Lower leg skin (tissue), 4 donors: ENCODE results near the gene ANKRD42. TPM values are rescaled to one million over a fixed set of nuclear protein-coding genes. Genes with fewer than 3 reads are reported as not detected.

Experiments
- DNase-seq, 2 donors: peaks; one replicate each; pipeline ENCODE4 v3.0.0-alpha.2; 2019; ENCODE audit warnings: low spot score in 2 of 2
- H3K4me3 ChIP-seq: fragments of 200-600 bp; sonication (generic); 2 replicates; pipeline ENCODE4 v1.5.1; 2017; ENCODE audit warnings: mild to moderate bottlenecking, low read depth; ENCODE audit not compliant: poor library complexity, severe bottlenecking
- POLR2A ChIP-seq, 2 donors: fragments of 450-650 bp; IDR thresholded peaks; one replicate each; pipeline ENCODE4 v1.6.1; 2016 to 2017; ENCODE audit warnings: antibody characterized with exemption in 2 of 2, mild to moderate bottlenecking in 1 of 2, moderate library complexity in 1 of 2
- WGBS, 2 donors: methylation state at CpG; one replicate each; pipeline ENCODE4 v1.1.5; 2018; 5-methylcytosine and 5-hydroxymethylcytosine counted together
- intact Hi-C: fragments of 100-400 bp; cut with DNase I; formaldehyde crosslinking; loops from one replicate; pipeline ENCODE4 v1.15.0; 2023; ENCODE audit warnings: low total_unique reads
- total RNA-seq, 4 donors: library from RNA; depleted of rRNA; stranded (reverse); fragments of >200 nt; gene quantifications; one replicate each; pipeline ENCODE4 v1.1.0, GENCODE V29; 2016
- TF ChIP-seq, protein P1 (sequence below), 3 donors: fragments of 450-650 bp; IDR thresholded peaks; one replicate each; pipeline ENCODE4 v1.5.1; 2016; ENCODE audit warnings: antibody characterized with exemption in 3 of 3, mild to moderate bottlenecking in 3 of 3, moderate library complexity in 2 of 3

The ANKRD42 gene
- total RNA-seq, 4 donors from 2014 or later = 7.1 to 9.8 (median 9.0) TPM

DNA sequence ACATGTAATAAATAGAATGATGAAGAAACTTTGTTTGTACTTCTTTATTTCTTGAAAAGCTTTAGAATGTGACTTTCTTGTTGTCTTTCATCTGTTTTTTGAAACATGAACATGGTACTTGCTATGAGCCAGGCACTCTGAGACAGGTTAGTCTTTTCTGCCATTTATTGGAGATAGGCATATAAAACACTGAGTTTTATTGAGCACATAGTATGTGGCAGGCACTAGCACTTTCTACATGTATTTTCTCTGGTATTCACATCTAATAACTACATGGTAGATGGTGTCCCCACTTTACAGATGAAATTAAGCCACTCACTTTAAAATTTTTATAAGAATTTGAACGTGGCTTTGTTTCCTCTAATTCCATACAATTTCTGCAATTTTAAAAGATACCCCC, 7.7 kb upstream of the ANKRD42 start:
- intact Hi-C loops = no loop called here
- WGBS, 2 donors = 75 to 92% methylated on average over 1 of the region's 1 CpG
- no peak for TF ChIP-seq POLR2A (IDR thresholded peaks at IDR 0.05)
- TF ChIP-seq, protein P1, sequence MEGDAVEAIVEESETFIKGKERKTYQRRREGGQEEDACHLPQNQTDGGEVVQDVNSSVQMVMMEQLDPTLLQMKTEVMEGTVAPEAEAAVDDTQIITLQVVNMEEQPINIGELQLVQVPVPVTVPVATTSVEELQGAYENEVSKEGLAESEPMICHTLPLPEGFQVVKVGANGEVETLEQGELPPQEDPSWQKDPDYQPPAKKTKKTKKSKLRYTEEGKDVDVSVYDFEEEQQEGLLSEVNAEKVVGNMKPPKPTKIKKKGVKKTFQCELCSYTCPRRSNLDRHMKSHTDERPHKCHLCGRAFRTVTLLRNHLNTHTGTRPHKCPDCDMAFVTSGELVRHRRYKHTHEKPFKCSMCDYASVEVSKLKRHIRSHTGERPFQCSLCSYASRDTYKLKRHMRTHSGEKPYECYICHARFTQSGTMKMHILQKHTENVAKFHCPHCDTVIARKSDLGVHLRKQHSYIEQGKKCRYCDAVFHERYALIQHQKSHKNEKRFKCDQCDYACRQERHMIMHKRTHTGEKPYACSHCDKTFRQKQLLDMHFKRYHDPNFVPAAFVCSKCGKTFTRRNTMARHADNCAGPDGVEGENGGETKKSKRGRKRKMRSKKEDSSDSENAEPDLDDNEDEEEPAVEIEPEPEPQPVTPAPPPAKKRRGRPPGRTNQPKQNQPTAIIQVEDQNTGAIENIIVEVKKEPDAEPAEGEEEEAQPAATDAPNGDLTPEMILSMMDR (IDR thresholded peaks at IDR 0.05) = no peak
- no peak overlapping the region for H3K4me3 ChIP-seq
- DNase-seq = no peak

DNA sequence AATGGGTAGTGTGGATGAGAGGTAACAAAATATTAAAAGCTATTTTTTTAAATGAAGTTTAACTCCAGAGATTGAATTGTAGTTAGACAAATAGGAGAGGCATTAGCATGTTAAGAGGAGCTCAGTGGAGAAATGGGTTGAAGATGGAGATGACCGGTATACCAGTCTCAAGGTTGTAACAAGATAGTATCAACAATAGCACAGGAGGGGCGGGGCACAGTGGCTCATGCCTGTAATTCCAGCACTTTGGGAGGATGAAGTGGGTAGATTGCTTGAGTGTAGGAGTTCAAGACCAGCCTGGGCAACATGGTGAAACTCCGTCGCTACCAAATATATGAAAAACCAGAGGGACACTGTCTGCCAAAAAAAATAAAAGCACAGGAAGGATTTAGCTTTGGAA, 6.0 kb upstream of the ANKRD42 start:
- intact Hi-C loops = no loop called here
- no peak for DNase-seq
- H3K4me3 ChIP-seq = no peak overlapping the region
- WGBS, 2 donors = 81 to 91% methylated on average over 4 of the region's 4 CpGs
- TF ChIP-seq, protein P1 (IDR thresholded peaks at IDR 0.05) = no peak
- no peak for TF ChIP-seq POLR2A (IDR thresholded peaks at IDR 0.05)

DNA sequence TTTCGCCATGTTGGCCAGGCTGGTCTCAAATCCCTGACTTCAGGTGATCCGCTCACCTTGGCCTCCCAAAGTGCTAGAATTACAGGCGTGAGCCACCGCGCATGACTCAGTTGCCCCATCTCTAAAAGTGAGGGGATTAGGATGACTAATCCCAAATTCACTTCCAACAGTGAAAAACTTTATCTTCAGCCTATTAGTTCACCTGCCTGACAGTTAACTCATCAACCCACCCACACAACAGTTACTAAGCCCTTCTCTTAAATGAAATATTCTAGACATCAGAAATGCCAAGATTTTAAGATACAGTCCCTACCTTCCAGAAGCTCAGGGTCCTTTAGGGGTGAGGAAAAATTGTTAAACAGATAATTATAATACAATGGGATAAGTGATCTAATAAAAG, 2.0 kb upstream of the ANKRD42 start:
- H3K4me3 ChIP-seq = no peak overlapping the region
- TF ChIP-seq, protein P1 (IDR thresholded peaks at IDR 0.05) = no peak
- TF ChIP-seq POLR2A (IDR thresholded peaks at IDR 0.05) = no peak
- intact Hi-C loops = loop anchor here (10.0 kb wide), 1 partner anchor 287 kb away; the partner anchor contains the start of genes DDIAS and PRCP
- no peak for DNase-seq
- whole genome bisulfite sequencing, 2 donors = 96 to 97% methylated on average over 5 of the region's 5 CpGs

DNA sequence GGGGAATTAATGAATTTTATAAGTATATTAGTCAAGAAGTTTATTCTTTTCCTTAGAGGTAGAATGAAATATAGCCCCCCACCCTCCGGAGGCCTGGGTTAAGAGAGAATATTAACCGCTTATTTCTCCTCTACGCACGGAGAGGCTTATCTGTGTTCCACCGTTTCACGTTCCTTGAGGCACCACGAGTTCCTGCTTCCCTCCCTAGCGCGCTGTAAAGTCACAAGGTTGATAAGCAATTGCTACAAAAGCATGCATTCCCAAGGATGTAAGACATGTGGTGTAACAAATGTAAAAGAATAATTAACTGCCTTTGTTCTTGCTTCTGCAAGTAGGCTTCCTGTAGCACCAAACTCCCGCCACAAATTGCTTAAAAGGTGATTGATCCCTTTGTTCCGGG, 1.5 kb upstream of the ANKRD42 start:
- intact Hi-C loops = loop anchor here (10.0 kb wide), 1 partner anchor 287 kb away; the partner anchor contains the start of genes DDIAS and PRCP
- H3K4me3 ChIP-seq = no peak overlapping the region
- TF ChIP-seq, protein P1 (IDR thresholded peaks at IDR 0.05) = no peak
- TF ChIP-seq POLR2A (IDR thresholded peaks at IDR 0.05) = no peak
- 83 to 91% methylated on average over 11 of the region's 11 CpGs for WGBS, 2 donors
- no peak for DNase-seq

DNA sequence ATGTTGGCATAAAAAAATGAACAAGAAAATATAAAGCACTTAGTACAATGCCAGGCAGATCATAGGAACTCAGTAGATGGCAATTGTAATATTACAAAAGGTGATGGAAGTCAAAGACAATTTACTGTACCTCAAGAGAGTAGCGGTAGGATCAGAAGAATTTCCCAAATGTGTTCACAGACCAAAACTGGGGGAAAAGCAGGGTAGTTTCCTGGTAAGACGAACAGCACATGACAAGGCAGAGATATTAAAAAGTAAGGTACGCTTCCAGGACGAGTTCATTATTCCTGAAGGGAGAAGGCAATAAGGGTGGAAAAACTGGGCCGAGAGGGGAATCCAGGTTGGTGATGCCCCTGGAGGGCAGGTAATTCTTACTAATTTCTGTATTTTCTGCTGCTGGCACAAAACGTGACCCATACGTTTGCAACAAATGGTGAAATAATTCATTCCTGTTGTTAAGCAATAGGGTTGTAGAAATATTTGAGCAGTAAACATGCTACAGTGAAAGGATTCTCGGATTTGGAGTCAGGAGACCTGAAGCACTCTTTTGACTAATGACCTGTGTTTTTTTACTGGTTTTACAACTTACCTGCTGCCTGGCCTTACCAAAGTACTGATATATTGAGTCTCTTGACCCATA, 786 bp upstream of the ANKRD42 start:
- no peak for TF ChIP-seq POLR2A (IDR thresholded peaks at IDR 0.05)
- TF ChIP-seq, protein P1 (IDR thresholded peaks at IDR 0.05) = no peak
- no peak for DNase-seq
- WGBS, 2 donors = 9 to 13% methylated on average over 8 of the region's 8 CpGs
- peak overlapping the region; percentile 57 for H3K4me3 ChIP-seq
- intact Hi-C loops = loop anchor here (10.0 kb wide), 1 partner anchor 288 kb away; the partner anchor contains the start of genes DDIAS and PRCP
